Ovary (tissue), 3 donors: ENCODE measurements around the gene DUSP16.

Source experiments
- CTCF ChIP-seq, 3 donors: fragments of 450-650 bp in 2 of 3; fragments of 200-600 bp in 1 of 3; IDR thresholded peaks; one replicate each; pipeline versions ENCODE4 v1.5.1 to v1.8.0; 2016 to 2022; ENCODE audit warnings: antibody characterized with exemption in 3 of 3, mild to moderate bottlenecking in 1 of 3
- EP300 ChIP-seq: sonication (generic); formaldehyde crosslinking; IDR thresholded peaks from one replicate; pipeline ENCODE4 v1.6.1; 2017; ENCODE audit warnings: antibody characterized with exemption
- POLR2A ChIP-seq: fragments of 450-650 bp; IDR thresholded peaks from one replicate; pipeline ENCODE4 v1.6.1; 2017; ENCODE audit warnings: antibody characterized with exemption, mild to moderate bottlenecking, moderate library complexity
- donor health status: DM: no; HTN: no; CAD: no.

DNA sequence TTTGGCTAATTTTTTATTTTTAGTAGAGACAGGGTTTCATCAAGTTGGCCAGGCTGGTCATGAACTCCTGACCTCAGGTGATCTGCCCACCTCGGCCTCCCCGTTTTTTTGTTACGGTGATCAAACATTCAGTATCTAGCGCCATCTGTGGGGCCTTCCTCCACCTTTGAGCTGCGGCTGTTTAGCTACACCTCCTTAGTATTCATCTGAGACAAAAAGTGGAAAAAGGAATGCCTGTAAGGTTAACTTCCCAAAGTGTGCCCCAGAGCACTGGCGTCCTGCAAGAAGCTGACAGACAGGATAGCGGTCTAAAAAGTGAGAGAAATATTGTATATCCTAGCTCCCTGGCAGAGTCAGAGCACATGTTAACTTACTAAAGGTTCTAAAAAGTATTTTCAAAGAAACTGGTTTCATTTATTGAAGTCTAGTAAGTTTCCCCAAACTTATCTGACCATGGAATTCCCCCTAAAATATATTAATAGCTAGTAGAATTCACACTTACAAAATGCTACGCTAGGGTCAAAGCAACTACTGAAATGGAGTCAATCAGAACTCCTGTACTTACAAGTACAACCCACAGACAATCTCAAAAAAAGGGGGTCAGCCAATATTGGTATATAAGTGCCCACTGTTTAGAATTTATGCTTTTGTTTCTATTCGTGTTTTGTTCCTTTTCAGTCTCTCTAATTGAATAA is 59.1 kb downstream of the DUSP16 start:
- TF ChIP-seq CTCF (IDR thresholded peaks at IDR 0.05) (no peak), EP300 (no peak), POLR2A (no peak)
